K562 (cell line): ENCODE data around the gene MED29. TPM values are rescaled to one million over a fixed set of nuclear protein-coding genes. Genes with fewer than 3 reads are reported as not detected.

ENCODE experiments used
- ARID1B ChIP-seq: fragments of 450-650 bp; IDR thresholded peaks from 2 replicates; pipeline ENCODE4 v1.6.1; 2016; ENCODE audit warnings: antibody characterized with exemption, mild to moderate bottlenecking, inconsistent platforms
- BRCA1 ChIP-seq, 2 experiments: fragments of 450-650 bp in 1 of 2; sonication (generic) in 1 of 2; formaldehyde crosslinking in 1 of 2; IDR thresholded peaks; 2 replicates each; pipeline versions ENCODE4 v1.5.0 to v1.6.1; 2017 to 2020; ENCODE audit warnings: mild to moderate bottlenecking in 1 of 2, missing genetic modification reagents in 1 of 2
- CREBBP ChIP-seq: IDR thresholded peaks from one replicate; pipeline ENCODE4 v1.6.1; 2012; ENCODE audit warnings: low read depth, mild to moderate bottlenecking, control low read depth, inconsistent platforms, low read length
- E2F6 ChIP-seq, 2 experiments: IDR thresholded peaks; 2 replicates each; pipeline ENCODE4 v1.6.1; 2011; ENCODE audit warnings: borderline replicate concordance in 1 of 2, control low read depth in 1 of 2, low read depth in 1 of 2, low read length in 1 of 2, mild to moderate bottlenecking in 1 of 2, mixed read lengths in 1 of 2, moderate library complexity in 1 of 2; ENCODE audit not compliant: insufficient read depth in 1 of 2, insufficient read length in 1 of 2, poor library complexity in 1 of 2, severe bottlenecking in 1 of 2; ENCODE audit errors: extremely low read depth in 1 of 2
- ERF ChIP-seq: fragments of 450-650 bp; formaldehyde crosslinking; IDR thresholded peaks from 2 replicates; pipeline ENCODE4 v1.4.0; 2020; ENCODE audit warnings: mild to moderate bottlenecking, mixed read lengths
- FIP1L1 ChIP-seq: fragments of 200-400 bp; formaldehyde crosslinking; IDR thresholded peaks from 2 replicates; pipeline ENCODE4 v1.6.1; 2018; ENCODE audit warnings: mild to moderate bottlenecking, low read depth, low read length; ENCODE audit not compliant: poor library complexity, severe bottlenecking
- HDAC1 ChIP-seq, 2 experiments: fragments of 450-650 bp; IDR thresholded peaks; 2 replicates each; pipeline ENCODE4 v1.6.1; 2016 to 2017; ENCODE audit warnings: inconsistent platforms in 1 of 2, mild to moderate bottlenecking in 1 of 2, moderate library complexity in 1 of 2
- HNRNPK ChIP-seq: fragments of 200-400 bp; formaldehyde crosslinking; IDR thresholded peaks from one replicate; pipeline ENCODE4 v1.6.1; 2018; ENCODE audit warnings: mild to moderate bottlenecking, low read depth, low read length; ENCODE audit not compliant: poor library complexity, severe bottlenecking
- HNRNPL ChIP-seq: fragments of 200-400 bp; formaldehyde crosslinking; IDR thresholded peaks from 2 replicates; pipeline ENCODE4 v1.6.1; 2017; ENCODE audit warnings: low read depth, mild to moderate bottlenecking, low read length
- NCOA1 ChIP-seq: fragments of 450-650 bp; IDR thresholded peaks from 2 replicates; pipeline ENCODE4 v1.6.1; 2016; ENCODE audit warnings: low read depth
- NCOR1 ChIP-seq: fragments of 450-650 bp; IDR thresholded peaks from 2 replicates; pipeline ENCODE4 v1.6.1; 2016; ENCODE audit warnings: mild to moderate bottlenecking, moderate library complexity
- NR3C1 ChIP-seq: sonication (generic); formaldehyde crosslinking; IDR thresholded peaks from 2 replicates; pipeline ENCODE4 v1.8.1; 2022; ENCODE audit warnings: missing genetic modification reagents
- U2AF1 ChIP-seq: fragments of 200-400 bp; formaldehyde crosslinking; optimal IDR thresholded peaks from 2 replicates; pipeline ENCODE3; 2017; ENCODE audit warnings: mild to moderate bottlenecking, low read depth, low read length, moderate library complexity
- ZFP30 ChIP-seq: fragments of 250-450 bp; sonication (Bioruptor Pico); IDR thresholded peaks from 2 replicates; pipeline ENCODE4 v1.8.0; 2022; ENCODE audit warnings: moderate library complexity, mild to moderate bottlenecking, inconsistent platforms, borderline replicate concordance
- ZNF143 ChIP-seq: sonication (generic); formaldehyde crosslinking; IDR thresholded peaks from 2 replicates; pipeline ENCODE4 v1.9.0; 2022; ENCODE audit warnings: mild to moderate bottlenecking, missing genetic modification reagents
- ZNF175 ChIP-seq: fragments of 200-800 bp; sonication (Bioruptor generic); IDR thresholded peaks from 2 replicates; pipeline ENCODE4 v1.6.1; 2016; ENCODE audit warnings: low read depth, mild to moderate bottlenecking, missing genetic modification characterization, missing compliant biosample characterization
- ZNF41 ChIP-seq: fragments of 250-450 bp; sonication (Bioruptor Pico); conservative IDR thresholded peaks from 2 replicates; pipeline ENCODE4 v1.4.0; 2020; ENCODE audit warnings: mild to moderate bottlenecking
- polyA plus RNA-seq, 8 experiments: library from polyadenylated mRNA; depleted of rRNA in 4 of 8; stranded (reverse) in 5 of 8; unstranded in 3 of 8; fragments of >200 nt; fragmentation: Nextera tagmentation in 2 of 8; fragmentation: Illumina TruSeq in 1 of 8; extraction: Ambion mirVana in 2 of 8; extraction: Trizol in 1 of 8; gene quantifications; 2 replicates each; pipeline versions ENCODE4 v1.2.1 to v1.2.3, GENCODE V29; 2011 to 2014; ENCODE audit warnings: inconsistent platforms in 1 of 8, missing spikeins in 1 of 8
- total RNA-seq, 7 experiments: library from RNA; depleted of rRNA in 6 of 7; stranded (reverse); fragments of >200 nt in 6 of 7; fragmentation: Illumina TruSeq in 2 of 7; extraction: Trizol in 2 of 7; gene quantifications; 2 replicates each; pipeline versions ENCODE4 v1.2.1 to v1.2.3, GENCODE V29; 2011 to 2021; ENCODE audit warnings: low replicate concordance in 1 of 7
- TF ChIP-seq, protein P1 (sequence below): sonication (generic); IDR thresholded peaks from 2 replicates; pipeline ENCODE4 v1.6.1; 2016
- TF ChIP-seq, protein P2 (sequence below): fragments of 450-650 bp; formaldehyde crosslinking; IDR thresholded peaks from 2 replicates; pipeline ENCODE4 v1.4.0; 2022; ENCODE audit warnings: missing genetic modification characterization
- TF ChIP-seq, protein P3 (sequence below): fragments of 250-450 bp; sonication (Bioruptor Pico); IDR thresholded peaks from 2 replicates; pipeline ENCODE4 v1.8.0; 2022; ENCODE audit warnings: inconsistent platforms
- TF ChIP-seq, protein P4 (sequence below): sonication (generic); formaldehyde crosslinking; IDR thresholded peaks from 2 replicates; pipeline ENCODE4 v1.8.1; 2022; ENCODE audit warnings: missing genetic modification reagents

Gene MED29
- total and polyA plus RNA-seq, 9 of the 15 experiments (the other 6 are each of a cell fraction or from before 2014, with no cell fraction given), result 1.8 to 22.6 (median 12.4) TPM

DNA sequence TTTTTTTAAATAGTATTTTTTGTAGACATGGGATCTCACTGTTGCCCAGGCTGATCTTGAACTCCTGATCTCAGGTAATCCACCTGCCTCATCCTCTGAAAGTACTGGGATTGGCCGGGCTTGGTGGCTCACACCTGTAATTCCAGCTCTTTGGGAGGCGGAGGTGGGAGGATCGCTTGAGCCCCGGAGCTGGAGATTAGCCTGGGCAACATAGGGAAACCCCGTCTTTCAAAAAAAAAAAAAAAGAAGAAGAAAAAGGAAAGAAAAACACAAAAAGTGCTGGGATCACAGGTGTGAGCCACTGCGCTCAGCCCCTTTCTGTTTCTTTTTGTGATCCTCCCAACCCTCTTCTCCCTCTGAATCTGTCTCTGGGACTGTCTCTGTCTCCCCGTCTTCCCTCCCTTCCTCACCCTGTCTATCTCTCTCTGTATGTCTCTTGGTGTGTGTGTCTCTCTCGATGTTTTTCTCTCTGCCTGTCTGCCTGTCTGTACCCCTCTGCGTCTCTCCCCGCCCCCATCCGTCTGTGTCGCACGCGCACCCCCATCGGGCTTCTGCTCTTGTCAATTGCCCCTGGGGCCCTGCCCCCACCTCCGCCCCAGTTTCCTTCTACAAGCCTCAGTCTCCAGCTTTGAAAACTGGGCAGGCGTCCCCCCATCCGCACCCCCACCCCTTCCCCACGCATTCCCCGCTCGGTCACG is 14.9 kb downstream of the MED29 start (continued):
- peak in 1 of 2 experiments; percentile 10 for TF ChIP-seq E2F6 (IDR thresholded peaks at IDR 0.05; ENCODE audit: borderline replicate concordance in 1 of 2, extremely low read depth in 1 of 2, insufficient read depth in 1 of 2, insufficient read length in 1 of 2, low read depth in 1 of 2, low read length in 1 of 2, poor library complexity in 1 of 2, severe bottlenecking in 1 of 2)
- TF ChIP-seq ARID1B, result no peak; the same call in none of the 2 replicates
- TF ChIP-seq ERF (CRISPR knock-in tag), result no peak
- no peak for TF ChIP-seq CREBBP
- TF ChIP-seq ZNF175, result no peak
- no peak for TF ChIP-seq HNRNPK
- TF ChIP-seq FIP1L1, result no peak
- TF ChIP-seq NCOR1, result peak; percentile 47
- TF ChIP-seq U2AF1, result no peak
- TF ChIP-seq, protein P1, sequence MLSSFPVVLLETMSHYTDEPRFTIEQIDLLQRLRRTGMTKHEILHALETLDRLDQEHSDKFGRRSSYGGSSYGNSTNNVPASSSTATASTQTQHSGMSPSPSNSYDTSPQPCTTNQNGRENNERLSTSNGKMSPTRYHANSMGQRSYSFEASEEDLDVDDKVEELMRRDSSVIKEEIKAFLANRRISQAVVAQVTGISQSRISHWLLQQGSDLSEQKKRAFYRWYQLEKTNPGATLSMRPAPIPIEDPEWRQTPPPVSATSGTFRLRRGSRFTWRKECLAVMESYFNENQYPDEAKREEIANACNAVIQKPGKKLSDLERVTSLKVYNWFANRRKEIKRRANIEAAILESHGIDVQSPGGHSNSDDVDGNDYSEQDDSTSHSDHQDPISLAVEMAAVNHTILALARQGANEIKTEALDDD, result no peak
- TF ChIP-seq, protein P2, sequence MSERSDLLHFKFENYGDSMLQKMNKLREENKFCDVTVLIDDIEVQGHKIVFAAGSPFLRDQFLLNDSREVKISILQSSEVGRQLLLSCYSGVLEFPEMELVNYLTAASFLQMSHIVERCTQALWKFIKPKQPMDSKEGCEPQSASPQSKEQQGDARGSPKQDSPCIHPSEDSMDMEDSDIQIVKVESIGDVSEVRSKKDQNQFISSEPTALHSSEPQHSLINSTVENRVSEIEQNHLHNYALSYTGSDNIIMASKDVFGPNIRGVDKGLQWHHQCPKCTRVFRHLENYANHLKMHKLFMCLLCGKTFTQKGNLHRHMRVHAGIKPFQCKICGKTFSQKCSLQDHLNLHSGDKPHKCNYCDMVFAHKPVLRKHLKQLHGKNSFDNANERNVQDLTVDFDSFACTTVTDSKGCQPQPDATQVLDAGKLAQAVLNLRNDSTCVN (CRISPR knock-in tag), result peak; percentile 65; the same call in 1 of the 2 replicates
- TF ChIP-seq, protein P3, sequence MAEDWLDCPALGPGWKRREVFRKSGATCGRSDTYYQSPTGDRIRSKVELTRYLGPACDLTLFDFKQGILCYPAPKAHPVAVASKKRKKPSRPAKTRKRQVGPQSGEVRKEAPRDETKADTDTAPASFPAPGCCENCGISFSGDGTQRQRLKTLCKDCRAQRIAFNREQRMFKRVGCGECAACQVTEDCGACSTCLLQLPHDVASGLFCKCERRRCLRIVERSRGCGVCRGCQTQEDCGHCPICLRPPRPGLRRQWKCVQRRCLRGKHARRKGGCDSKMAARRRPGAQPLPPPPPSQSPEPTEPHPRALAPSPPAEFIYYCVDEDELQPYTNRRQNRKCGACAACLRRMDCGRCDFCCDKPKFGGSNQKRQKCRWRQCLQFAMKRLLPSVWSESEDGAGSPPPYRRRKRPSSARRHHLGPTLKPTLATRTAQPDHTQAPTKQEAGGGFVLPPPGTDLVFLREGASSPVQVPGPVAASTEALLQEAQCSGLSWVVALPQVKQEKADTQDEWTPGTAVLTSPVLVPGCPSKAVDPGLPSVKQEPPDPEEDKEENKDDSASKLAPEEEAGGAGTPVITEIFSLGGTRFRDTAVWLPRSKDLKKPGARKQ (CRISPR knock-in tag), result no peak
- TF ChIP-seq HDAC1 (IDR thresholded peaks at IDR 0.05), result peak in 1 of 2 experiments; percentile 69; a peak in 2 of 4 replicates
- no peak for TF ChIP-seq HNRNPL
- no peak for TF ChIP-seq ZNF41
- TF ChIP-seq, protein P4, sequence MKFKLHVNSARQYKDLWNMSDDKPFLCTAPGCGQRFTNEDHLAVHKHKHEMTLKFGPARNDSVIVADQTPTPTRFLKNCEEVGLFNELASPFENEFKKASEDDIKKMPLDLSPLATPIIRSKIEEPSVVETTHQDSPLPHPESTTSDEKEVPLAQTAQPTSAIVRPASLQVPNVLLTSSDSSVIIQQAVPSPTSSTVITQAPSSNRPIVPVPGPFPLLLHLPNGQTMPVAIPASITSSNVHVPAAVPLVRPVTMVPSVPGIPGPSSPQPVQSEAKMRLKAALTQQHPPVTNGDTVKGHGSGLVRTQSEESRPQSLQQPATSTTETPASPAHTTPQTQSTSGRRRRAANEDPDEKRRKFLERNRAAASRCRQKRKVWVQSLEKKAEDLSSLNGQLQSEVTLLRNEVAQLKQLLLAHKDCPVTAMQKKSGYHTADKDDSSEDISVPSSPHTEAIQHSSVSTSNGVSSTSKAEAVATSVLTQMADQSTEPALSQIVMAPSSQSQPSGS (CRISPR knock-in tag), result no peak
- no peak for TF ChIP-seq ZNF143 (CRISPR knock-in tag)
- TF ChIP-seq NCOA1, result 0 out of 2 replicates have a peak, but pooled peaks have one; percentile 18
- no peak for TF ChIP-seq BRCA1 (IDR thresholded peaks at IDR 0.05)
- no peak for TF ChIP-seq BRCA1 (CRISPR knock-in tag; IDR thresholded peaks at IDR 0.05)
- TF ChIP-seq NR3C1 (CRISPR knock-in tag), result no peak
- no peak for TF ChIP-seq ZFP30 (CRISPR knock-in tag)
